Measurements from ENCODE around the gene ZNF79. TPM values are rescaled to one million over a fixed set of nuclear protein-coding genes. Genes with fewer than 3 reads are reported as not detected.

The ZNF79 gene
- total RNA-seq, 4 donors from 2014 or later = 6.0 to 11.9 (median 9.5) TPM

DNA sequence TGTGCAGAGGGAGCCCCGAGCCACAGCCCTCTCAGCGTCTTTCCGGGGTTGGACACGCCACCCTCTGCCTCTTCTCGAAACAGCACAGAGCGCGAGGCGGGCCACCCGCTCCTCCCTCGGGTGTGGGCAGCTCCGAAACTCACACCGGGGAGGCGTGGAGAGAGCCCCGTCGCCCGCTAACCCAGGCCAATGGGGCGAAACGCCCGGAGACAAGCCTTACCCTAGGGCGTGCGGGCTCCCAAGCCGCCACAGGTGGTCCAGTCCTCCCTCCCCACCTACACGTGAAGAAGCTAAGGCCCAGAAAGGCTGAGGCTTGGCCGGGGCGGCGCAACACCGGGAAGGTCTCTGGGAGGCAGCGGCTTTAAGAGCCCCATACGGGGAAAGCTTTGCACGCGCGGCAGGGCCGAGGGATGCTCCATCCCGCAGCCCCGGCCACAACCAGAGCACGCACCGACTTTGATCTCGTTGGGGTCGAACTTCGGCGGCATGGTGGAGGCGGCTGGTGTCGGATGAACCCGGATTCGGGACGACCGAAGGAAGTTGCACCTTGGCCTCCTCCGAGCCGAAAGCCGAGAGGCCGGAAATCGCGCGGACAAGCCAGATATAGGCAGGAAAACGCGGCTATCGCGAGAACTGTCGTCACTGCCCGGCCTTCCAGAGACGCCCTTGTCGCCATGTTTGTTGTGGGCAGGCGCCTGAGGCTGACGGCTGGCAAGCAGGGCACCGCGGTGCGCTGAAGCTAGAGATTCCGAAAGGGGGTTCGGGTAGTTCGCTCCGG is 26.8 kb downstream of the ZNF79 start, which contains the start of the genes LRSAM1 and RPL12:
Gene LRSAM1, plus strand, starts transcription at position 681 of the 778 bp plus-strand sequence. CDS start 3,018 bp downstream, outside the sequence.
Gene RPL12, minus strand, starts transcription at position 577 of the 778 bp plus-strand sequence. Its CDS starts 89 bp downstream, at position 488.
- TF ChIP-seq, protein P1, sequence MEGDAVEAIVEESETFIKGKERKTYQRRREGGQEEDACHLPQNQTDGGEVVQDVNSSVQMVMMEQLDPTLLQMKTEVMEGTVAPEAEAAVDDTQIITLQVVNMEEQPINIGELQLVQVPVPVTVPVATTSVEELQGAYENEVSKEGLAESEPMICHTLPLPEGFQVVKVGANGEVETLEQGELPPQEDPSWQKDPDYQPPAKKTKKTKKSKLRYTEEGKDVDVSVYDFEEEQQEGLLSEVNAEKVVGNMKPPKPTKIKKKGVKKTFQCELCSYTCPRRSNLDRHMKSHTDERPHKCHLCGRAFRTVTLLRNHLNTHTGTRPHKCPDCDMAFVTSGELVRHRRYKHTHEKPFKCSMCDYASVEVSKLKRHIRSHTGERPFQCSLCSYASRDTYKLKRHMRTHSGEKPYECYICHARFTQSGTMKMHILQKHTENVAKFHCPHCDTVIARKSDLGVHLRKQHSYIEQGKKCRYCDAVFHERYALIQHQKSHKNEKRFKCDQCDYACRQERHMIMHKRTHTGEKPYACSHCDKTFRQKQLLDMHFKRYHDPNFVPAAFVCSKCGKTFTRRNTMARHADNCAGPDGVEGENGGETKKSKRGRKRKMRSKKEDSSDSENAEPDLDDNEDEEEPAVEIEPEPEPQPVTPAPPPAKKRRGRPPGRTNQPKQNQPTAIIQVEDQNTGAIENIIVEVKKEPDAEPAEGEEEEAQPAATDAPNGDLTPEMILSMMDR (IDR thresholded peaks at IDR 0.05; ENCODE audit: low read depth) = no peak

DNA sequence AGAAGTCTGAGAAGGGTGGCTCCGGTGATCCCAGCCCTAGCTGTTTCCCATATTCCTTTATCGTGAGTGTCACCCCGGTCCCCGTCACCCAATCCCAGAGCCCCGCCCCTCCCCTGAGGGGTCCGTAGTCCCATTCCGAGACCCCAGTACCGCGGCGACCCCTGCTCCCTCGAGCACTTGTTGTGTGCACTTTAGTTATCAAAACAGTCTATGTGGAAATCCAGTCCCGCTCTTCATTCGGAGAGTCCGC is 27.4 kb downstream of the ZNF79 start:
- TF ChIP-seq, protein P1 (IDR thresholded peaks at IDR 0.05; ENCODE audit: low read depth) = no peak

DNA sequence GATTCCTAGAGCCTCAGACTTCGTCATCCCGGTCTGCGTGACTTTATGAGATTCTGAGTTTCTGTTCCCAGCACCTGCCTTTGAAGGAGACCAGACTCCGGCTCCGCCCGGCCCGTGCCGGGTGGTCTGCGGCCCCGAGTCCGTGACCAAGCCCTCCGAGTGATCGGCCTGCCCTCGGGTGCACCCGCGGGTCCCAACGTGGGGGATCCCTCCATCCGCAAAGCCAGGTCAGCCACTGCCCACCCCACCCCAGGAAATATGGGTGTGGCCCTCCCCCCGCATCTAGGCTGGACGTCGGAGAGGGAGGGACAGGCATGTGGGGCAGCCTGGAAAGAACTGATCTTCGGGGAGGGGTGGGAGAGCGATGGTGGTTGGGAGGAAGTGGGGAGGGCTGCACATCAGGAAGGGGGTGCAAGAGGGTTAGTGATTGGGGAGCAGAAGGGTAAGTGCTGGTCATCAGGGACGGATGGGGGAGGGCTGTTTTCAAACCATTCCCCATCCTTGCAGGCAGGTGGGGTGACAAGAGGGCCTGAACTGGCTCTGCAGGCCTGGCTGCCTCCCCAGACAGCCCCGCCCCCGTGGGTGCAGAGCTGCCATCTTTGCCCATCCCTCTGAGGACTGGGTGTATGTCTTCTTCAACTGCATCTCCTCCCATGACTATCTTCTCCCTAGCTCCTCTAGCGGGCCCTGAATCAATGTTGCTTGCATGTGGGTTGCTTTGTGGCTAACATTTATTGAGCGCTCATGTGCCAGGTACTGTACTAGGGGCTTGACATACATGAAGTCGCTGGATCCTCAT is 27.9 kb downstream of the ZNF79 start:
- TF ChIP-seq, protein P1 (IDR thresholded peaks at IDR 0.05; ENCODE audit: low read depth) = no peak

DNA sequence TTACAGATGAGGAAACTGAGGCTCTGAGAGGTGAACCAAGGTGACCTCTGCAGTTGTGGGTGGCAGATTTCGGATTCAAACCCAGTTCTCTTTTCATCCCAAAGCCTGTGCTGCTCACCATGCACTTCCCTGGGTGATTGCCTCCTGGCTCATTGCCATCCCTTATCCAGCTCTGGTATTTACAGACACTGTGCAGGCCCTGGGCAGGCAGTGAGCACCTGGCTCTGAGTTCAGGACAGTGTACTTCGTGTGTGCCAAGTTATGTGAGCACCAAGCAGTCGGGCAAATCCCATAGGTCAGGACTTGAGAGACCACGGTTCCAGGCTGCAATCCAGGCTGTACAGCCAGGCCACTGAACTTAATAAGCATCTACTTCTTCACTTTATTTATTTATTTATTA is 28.5 kb downstream of the ZNF79 start:
- TF ChIP-seq, protein P1 (IDR thresholded peaks at IDR 0.05; ENCODE audit: low read depth) = no peak

DNA sequence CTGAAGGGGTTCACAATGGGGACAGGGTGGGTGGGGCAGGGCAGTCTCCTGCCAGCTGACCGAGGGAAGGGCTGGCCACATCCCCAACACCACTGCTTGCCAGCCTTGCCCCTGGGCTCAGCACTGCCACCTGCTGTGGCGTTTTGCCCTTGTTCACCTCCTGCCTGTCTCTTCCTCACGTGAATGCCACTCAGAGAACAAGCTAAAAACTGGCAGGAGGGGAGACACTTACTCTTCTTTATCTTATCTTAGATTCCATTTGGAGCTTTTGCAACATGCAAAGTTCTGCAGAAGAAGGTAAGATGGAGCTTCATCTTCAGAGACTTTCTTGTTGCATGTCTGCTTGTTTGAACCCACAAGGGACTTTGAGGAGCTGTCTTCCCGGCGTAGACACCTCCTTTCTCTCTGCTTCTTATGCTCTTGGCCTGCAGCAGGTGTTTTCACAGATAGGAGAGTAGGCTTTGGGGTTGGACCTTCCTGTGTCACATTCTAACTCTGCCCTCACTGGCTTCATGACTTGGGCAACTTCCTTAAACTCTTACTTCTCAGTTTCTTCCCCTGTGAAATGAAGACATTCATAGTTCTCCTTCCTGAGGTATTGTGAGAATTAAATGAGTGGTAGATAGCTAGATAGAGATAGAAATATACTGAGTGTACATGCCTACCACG is 31.3 kb downstream of the ZNF79 start:
- TF ChIP-seq, protein P1 (IDR thresholded peaks at IDR 0.05; ENCODE audit: low read depth) = no peak

DNA sequence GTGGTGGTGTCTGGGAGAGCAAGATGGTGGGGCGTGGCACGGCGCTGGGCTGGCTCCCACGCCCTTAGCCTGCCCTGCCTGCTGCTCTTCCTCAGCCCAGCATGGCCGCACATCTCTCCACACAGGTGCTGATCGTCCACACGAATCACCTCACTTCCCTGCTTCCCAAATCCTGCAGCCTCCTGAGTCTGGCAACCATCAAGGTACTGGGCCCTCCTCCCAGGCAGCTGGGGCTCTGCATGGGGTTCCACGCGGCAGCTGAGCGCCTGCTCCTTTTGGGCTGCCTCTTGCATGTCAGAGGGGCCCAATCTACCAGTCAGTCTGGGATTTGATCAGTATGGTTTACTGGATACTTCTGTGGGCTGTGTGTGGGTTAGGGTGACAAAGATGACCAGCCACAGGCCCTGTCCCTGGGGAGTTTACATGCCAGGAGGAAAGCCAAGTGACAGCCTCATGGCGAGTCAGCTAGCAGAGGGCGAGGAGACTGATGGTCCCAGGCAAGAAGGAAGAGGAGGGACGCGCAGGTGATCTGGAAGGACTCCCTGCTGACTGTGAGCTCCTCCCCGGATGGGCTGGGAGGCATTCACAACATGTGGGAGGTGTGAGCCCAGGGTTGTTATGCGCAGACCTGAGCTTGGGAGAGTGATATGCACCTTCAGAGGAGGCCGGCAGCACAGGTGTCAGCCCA is 33.2 kb downstream of the ZNF79 start:
- TF ChIP-seq, protein P1 (IDR thresholded peaks at IDR 0.05; ENCODE audit: low read depth) = no peak
